Memory B cell (primary cell): ENCODE data around the gene CMAS.
"Not testable (repeated sequence)": the region's sequence is repeated elsewhere in the genome, so short reads cannot be mapped to it uniquely, and the experiment has no call there.

ENCODE experiments used
- ATAC-seq: fragments of 150-1000 bp; cut with Tn5 transposase; 2 replicates; pipeline ENCODE4 v1.10.0; 2021; ENCODE audit warnings: low read depth, mild to moderate bottlenecking, moderate library complexity
- DNase-seq, 2 donors: peaks; one replicate each; pipeline ENCODE4 v3.0.0; 2022; ENCODE audit warnings: low spot score in 2 of 2
- H3K27ac Mint-ChIP-seq: one replicate; pipeline ENCODE4 v1.8.0; 2022; ENCODE audit warnings: mild to moderate bottlenecking, moderate library complexity, mixed read lengths
- H3K27me3 Mint-ChIP-seq: one replicate; pipeline ENCODE4 v1.8.0; 2022; ENCODE audit warnings: mixed read lengths
- H3K36me3 Mint-ChIP-seq: one replicate; pipeline ENCODE4 v1.8.0; 2022; ENCODE audit warnings: mild to moderate bottlenecking, mixed read lengths
- H3K4me1 Mint-ChIP-seq: one replicate; pipeline ENCODE4 v1.8.0; 2022; ENCODE audit warnings: mixed read lengths
- H3K4me3 Mint-ChIP-seq: one replicate; pipeline ENCODE4 v1.8.0; 2022; ENCODE audit warnings: mild to moderate bottlenecking, moderate library complexity, mixed read lengths
- H3K9me3 Mint-ChIP-seq: one replicate; pipeline ENCODE4 v1.8.0; 2022; ENCODE audit warnings: mixed read lengths

The CMAS gene

DNA sequence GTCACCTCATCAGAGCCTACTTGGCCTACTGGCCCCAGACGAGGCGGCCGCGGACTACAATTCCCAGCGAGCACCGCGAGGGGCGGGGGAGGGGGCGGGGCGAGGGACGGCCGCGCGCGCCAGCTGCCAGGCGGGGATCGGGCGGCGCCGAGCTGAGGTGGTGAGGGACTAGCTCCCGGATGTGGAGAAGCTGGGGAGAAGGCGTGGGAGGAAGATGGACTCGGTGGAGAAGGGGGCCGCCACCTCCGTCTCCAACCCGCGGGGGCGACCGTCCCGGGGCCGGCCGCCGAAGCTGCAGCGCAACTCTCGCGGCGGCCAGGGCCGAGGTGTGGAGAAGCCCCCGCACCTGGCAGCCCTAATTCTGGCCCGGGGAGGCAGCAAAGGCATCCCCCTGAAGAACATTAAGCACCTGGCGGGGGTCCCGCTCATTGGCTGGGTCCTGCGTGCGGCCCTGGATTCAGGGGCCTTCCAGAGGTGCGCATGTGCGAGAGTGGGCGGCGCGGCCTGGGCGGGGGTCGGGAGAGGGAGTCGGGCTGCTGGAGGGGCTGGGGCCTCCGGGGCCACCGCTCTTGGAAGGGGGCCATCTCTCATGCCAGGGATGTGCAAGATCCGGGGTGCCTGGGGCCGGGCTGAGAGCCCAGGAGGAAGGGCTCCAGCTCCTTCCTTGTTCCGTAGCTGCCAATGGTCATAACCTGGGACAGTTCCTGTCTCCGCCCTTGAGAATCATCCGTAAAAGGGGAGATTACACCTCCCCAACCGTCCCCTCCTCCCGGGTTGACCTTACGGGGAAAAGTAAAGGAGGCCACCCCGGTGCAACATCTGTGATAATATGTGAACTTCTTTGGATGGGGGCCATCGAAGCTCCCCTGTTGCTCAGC, at the start of gene CMAS:
CMAS (plus strand) TSS at position 129 of the 878 bp plus-strand sequence; CDS start at position 215, 86 bp downstream.
- Mint-ChIP-seq H3K4me3 (peak within 1 kb of the TSS; percentile 90), H3K27ac (peak within 1 kb of the TSS; percentile 43), H3K27me3 (peaks cover 1% of the 10 kb centered on the region), H3K4me1 (peaks cover 21% of the 10 kb centered on the region), H3K9me3 (no peaks in the 10 kb centered on the region), H3K36me3 (peaks cover 4% of the 10 kb centered on the region)
- peak; percentile 91 for ATAC-seq
- peak; percentile 49 to 59 for DNase-seq

DNA sequence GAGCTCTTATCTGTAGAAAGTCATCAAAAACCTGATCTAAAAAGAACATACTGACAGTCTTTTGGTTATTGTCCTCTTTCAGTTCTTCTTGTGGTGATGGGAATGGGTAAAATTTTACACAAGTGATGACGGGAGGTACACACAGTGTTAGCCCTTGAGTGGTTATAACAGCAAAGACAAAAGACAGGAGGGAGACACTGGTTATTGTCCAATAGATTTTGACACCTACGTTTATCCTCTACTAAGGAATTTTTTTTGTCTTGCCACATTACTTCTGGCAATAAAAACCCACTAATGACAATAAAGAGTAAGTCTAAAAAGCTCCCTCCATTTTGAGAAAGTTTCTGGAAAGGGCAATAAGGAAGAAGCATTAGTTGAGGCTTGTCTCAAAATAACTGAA, 47.7 kb upstream of the CMAS start:
- DNase-seq: no peak
- Mint-ChIP-seq H3K27me3 (no peaks in the 10 kb centered on the region), H3K9me3 (no peaks in the 10 kb centered on the region), H3K36me3 (no peaks in the 10 kb centered on the region), H3K27ac (no peak overlapping the region), H3K4me1 (no peaks in the 10 kb centered on the region), H3K4me3 (no peak overlapping the region)
- ATAC-seq: no peak

DNA sequence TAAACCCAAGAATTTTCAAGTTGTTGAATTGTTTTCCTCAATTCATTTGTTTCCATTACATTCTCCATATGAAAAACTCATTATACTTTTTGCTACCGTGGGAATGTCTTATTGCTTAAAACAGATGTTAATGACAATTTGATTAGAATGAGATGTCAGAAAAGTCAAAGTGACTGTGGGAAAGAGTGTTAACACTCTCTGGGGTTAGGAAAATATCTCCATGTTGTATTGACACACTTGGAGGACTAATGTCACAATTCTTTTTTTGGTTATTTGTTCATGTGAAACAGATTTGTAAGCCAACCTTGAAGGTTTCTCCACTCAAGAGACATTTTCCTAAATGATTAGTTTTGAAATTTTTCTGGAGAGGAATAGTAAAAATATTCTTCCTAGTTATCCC, 47.2 kb upstream of the CMAS start:
- DNase-seq: no peak
- no peak for ATAC-seq
- Mint-ChIP-seq H3K9me3 (no peaks in the 10 kb centered on the region), H3K4me3 (no peak overlapping the region), H3K27me3 (no peaks in the 10 kb centered on the region), H3K27ac (no peak overlapping the region), H3K4me1 (no peaks in the 10 kb centered on the region), H3K36me3 (no peaks in the 10 kb centered on the region)

DNA sequence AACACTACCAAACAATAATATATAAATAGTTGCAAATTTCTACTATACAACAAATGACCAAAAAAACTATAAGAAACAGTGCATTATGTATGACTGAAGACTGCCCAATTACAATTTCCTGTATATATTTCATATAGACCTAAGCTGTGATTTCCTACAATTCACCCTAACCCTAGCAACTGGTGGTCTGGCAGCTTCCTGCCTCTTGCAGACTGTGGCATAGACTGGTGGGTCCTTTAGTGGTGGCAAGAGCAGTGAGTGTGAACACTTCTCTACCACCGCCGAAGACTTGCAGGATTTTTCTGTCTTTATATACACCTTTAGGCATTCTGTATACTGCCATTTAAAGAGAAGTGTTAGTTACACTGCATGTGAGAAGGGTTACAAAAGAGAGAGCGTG, 43.6 kb upstream of the CMAS start:
- Mint-ChIP-seq H3K27me3 (no peaks in the 10 kb centered on the region), H3K9me3 (no peaks in the 10 kb centered on the region), H3K36me3 (no peaks in the 10 kb centered on the region), H3K4me1 (no peaks in the 10 kb centered on the region), H3K4me3 (no peak overlapping the region), H3K27ac (no peak overlapping the region)
- ATAC-seq: no peak
- DNase-seq: no peak

- H3K27ac Mint-ChIP-seq, H3K4me1 Mint-ChIP-seq, H3K4me3 Mint-ChIP-seq, DNase-seq, ATAC-seq, H3K9me3 Mint-ChIP-seq, H3K27me3 Mint-ChIP-seq, H3K36me3 Mint-ChIP-seq: not testable (repeated sequence)
Observed at GRCh38 chr12:22007794-22008193, 38.2 kb upstream of the CMAS start.

DNA sequence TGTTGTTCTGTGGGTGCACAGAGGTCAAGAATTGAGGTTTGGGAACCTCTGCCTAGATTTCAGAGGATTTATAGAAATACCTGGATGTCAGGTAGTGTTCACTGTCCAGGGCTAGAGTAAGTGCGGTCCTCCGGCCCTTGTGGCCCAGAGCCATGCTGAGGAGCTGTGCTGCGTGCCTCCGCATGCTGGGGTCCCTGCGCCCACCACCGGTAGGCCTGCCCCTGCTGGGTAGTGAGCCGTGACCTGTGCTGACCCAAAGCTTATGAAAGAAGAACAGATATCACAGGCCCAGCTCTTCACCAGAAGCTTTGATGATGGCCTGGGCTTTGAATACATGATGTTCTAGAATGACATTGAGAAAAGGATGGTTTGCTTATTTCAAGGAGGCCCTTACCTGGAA, 37.8 kb upstream of the CMAS start:
- Mint-ChIP-seq H3K27ac (no peak overlapping the region), H3K4me3 (no peak overlapping the region), H3K36me3 (no peaks in the 10 kb centered on the region), H3K4me1 (no peaks in the 10 kb centered on the region), H3K27me3 (no peaks in the 10 kb centered on the region), H3K9me3 (peaks cover 3% of the 10 kb centered on the region)
- ATAC-seq (no peak), DNase-seq (no peak)

GRCh38 chr12:22014041-22014782, 31.8 kb upstream of the CMAS start:
- Mint-ChIP-seq H3K36me3 (no peaks in the 10 kb centered on the region), H3K4me3 (no peak overlapping the region), H3K27ac (no peak overlapping the region), H3K27me3 (peaks cover 7% of the 10 kb centered on the region), H3K4me1 (peaks cover 2% of the 10 kb centered on the region), H3K9me3 (peaks cover 3% of the 10 kb centered on the region)
- DNase-seq: no peak
- ATAC-seq: no peak

DNA sequence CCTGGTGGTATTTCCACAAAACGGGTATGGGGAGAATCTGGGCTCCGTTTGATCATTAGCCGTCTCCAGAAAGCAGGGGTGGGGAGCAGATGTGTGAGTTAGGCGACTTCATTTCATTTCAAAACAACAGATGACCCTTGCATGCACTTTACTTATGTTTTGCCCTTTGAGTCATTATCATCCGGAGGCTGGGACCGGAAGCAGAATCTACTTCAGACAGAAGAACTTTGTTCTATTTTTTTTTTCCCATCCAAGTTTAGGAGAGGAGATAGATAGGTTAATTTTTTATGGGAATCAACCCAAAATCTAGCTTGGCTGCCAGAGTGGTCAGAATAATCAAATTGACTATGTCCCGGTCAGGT, 31.3 kb upstream of the CMAS start:
- no peak for DNase-seq
- Mint-ChIP-seq H3K4me1 (peaks cover 2% of the 10 kb centered on the region), H3K9me3 (peaks cover 3% of the 10 kb centered on the region), H3K27ac (no peak overlapping the region), H3K27me3 (peaks cover 7% of the 10 kb centered on the region), H3K36me3 (no peaks in the 10 kb centered on the region), H3K4me3 (no peak overlapping the region)
- ATAC-seq: no peak

GRCh38 chr12:22016982-22017381, 29.0 kb upstream of the CMAS start:
- Mint-ChIP-seq H3K4me3 (no peak overlapping the region), H3K9me3 (no peaks in the 10 kb centered on the region), H3K27me3 (peaks cover 7% of the 10 kb centered on the region), H3K27ac (no peak overlapping the region), H3K4me1 (peaks cover 2% of the 10 kb centered on the region), H3K36me3 (no peaks in the 10 kb centered on the region)
- DNase-seq: no peak
- no peak for ATAC-seq

DNA sequence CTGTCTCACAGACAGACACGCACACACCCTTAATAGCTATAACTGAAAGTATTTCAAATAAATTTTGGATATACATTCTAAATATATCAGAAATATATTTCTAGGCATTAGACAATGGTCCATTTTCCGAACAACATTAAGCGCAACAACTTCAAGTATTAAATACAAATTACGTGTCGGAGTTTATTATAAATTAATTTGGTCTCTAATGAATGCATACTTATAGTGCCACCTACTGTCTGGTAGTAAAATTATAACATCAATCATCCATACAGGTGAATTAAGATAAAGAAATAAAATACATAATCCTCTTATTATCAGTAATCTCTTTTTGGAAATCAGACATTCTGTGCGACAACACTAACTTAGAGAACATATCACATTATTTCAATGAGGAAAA, 27.2 kb upstream of the CMAS start:
- Mint-ChIP-seq H3K4me3 (no peak overlapping the region), H3K4me1 (peaks cover under 1% of the 10 kb centered on the region), H3K36me3 (no peaks in the 10 kb centered on the region), H3K9me3 (no peaks in the 10 kb centered on the region), H3K27me3 (peaks cover 5% of the 10 kb centered on the region), H3K27ac (no peak overlapping the region)
- DNase-seq (no peak), ATAC-seq (no peak)

- not testable (repeated sequence) for H3K27me3 Mint-ChIP-seq, DNase-seq, H3K36me3 Mint-ChIP-seq, H3K4me3 Mint-ChIP-seq, H3K4me1 Mint-ChIP-seq, H3K9me3 Mint-ChIP-seq, H3K27ac Mint-ChIP-seq, ATAC-seq
Observed at GRCh38 chr12:22023489-22023888, 22.5 kb upstream of the CMAS start.

DNA sequence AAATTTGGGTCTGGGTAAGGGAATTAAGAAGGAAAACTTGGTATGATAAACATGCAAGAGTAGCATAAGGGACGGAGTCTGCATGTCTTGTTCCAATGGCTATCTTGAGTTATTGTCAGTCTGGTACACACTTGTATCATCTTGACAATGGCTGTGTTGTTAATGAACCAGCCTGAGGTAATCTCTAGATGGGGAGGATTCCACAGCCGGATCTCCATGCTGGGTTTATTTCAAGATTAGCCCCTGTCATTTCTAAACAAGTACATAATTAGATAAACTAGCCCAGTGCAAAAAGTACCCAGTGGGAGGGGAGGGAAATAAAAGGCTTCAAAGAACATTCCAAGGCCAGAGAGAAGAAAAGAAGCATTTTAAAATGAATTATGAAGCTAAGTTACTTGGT, 16.5 kb upstream of the CMAS start:
- no peaks in the 10 kb centered on the region for H3K36me3 Mint-ChIP-seq
- H3K27me3 Mint-ChIP-seq: peaks cover 3% of the 10 kb centered on the region
- ATAC-seq: no peak
- no peak overlapping the region for H3K27ac Mint-ChIP-seq
- no peak for DNase-seq
- H3K9me3 Mint-ChIP-seq: no peaks in the 10 kb centered on the region
- no peaks in the 10 kb centered on the region for H3K4me1 Mint-ChIP-seq
- H3K4me3 Mint-ChIP-seq: no peak overlapping the region

- Mint-ChIP-seq H3K4me3 (no peak overlapping the region), H3K9me3 (no peaks in the 10 kb centered on the region), H3K27ac (no peak overlapping the region), H3K27me3 (peaks cover 3% of the 10 kb centered on the region), H3K36me3 (no peaks in the 10 kb centered on the region), H3K4me1 (no peaks in the 10 kb centered on the region)
- no peak for DNase-seq
- no peak for ATAC-seq
Observed at GRCh38 chr12:22029991-22030390, 16.0 kb upstream of the CMAS start.

DNA sequence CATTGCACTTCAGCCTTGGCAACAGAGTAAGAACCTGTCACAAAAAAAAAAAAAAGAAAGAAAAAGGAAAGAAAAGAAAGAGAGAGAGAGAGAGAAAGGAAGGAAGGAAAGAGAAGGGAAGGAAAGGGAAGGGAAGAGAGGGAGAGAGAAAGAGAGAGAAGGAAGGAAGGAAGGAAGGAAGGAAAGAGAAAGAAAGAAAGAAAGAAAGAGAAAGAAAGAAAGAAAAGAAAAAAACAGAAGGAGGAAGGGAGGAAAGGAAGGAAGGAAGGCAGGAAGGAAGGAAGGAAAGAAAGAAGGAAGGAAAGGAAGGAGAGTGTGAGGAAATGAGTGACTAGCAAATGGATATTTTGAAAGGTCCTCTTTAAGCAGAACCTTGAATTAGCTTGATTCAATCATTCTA, 13.3 kb upstream of the CMAS start:
- no peak for ATAC-seq
- no peak overlapping the region for H3K4me3 Mint-ChIP-seq
- no peaks in the 10 kb centered on the region for H3K9me3 Mint-ChIP-seq
- no peak for DNase-seq
- H3K4me1 Mint-ChIP-seq: no peaks in the 10 kb centered on the region
- H3K36me3 Mint-ChIP-seq: no peaks in the 10 kb centered on the region
- peaks cover 1% of the 10 kb centered on the region for H3K27me3 Mint-ChIP-seq
- H3K27ac Mint-ChIP-seq: no peak overlapping the region
